Cerebellar cortex (tissue), 1 donor: ENCODE measurements around the gene SLC27A3.
A peak's percentile ranks its signal among the peaks of the same experiment; 100 is the strongest.

ENCODE experiments used
- DNase-seq: peaks from one replicate; pipeline ENCODE4 v3.0.0-alpha.2; 2015; ENCODE audit warnings: low spot score

Gene SLC27A3, protein sequence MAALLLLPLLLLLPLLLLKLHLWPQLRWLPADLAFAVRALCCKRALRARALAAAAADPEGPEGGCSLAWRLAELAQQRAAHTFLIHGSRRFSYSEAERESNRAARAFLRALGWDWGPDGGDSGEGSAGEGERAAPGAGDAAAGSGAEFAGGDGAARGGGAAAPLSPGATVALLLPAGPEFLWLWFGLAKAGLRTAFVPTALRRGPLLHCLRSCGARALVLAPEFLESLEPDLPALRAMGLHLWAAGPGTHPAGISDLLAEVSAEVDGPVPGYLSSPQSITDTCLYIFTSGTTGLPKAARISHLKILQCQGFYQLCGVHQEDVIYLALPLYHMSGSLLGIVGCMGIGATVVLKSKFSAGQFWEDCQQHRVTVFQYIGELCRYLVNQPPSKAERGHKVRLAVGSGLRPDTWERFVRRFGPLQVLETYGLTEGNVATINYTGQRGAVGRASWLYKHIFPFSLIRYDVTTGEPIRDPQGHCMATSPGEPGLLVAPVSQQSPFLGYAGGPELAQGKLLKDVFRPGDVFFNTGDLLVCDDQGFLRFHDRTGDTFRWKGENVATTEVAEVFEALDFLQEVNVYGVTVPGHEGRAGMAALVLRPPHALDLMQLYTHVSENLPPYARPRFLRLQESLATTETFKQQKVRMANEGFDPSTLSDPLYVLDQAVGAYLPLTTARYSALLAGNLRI

DNA sequence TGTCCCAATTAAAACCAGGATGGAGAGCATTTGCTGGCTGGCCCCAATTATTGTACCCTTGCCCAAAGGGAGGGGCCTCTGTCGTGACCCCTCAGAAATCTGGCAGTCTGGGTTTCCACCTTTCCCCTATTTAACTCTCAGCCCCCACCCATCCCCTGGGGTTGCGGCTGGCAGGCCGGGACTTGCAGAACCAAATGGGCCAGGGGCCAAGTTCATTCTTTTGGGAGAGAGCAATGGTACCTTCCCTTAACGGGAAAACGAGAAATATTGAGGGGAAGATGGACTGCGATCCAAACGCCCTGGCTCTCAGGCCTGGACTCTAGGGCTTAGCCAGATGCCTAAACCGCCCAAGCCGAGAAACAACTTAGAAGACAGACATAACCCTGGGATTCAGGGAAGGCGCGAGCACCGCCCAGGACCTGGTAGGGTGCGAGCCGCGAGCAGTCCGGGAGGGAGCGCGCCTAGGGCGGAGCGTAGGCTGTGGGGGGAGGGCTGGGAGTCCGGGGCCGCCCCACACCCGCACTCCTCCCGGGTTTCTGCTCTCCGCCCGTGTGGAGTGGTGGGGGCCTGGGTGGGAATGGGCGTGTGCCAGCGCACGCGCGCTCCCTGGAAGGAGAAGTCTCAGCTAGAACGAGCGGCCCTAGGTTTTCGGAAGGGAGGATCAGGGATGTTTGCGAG is at the start of gene SLC27A3:
Gene SLC27A3, plus strand, starts transcription at position 628 of the 678 bp plus-strand sequence. CDS start 91 bp downstream, outside the sequence.
- DNase-seq, result peak; percentile 60

- peak; percentile 100 for DNase-seq
Measured at GRCh38 chr1:153727463-153728304, 47.5 kb upstream of the SLC27A3 start, which contains the start of gene INTS3. Gene INTS3 (plus strand): TSS chr1:153728050. CDS start chr1:153728635, 585 bp downstream.

GRCh38 chr1:153728305-153729066 is 46.7 kb upstream of the SLC27A3 start:
- DNase-seq, result peak; percentile 20

GRCh38 chr1:153730468-153730988 is 44.7 kb upstream of the SLC27A3 start:
- no peak for DNase-seq

GRCh38 chr1:153733970-153734369 is 41.2 kb upstream of the SLC27A3 start:
- no peak for DNase-seq

- DNase-seq, result no peak
Measured at GRCh38 chr1:153734396-153735089, 40.7 kb upstream of the SLC27A3 start.

- DNase-seq, result no peak
Measured at GRCh38 chr1:153735090-153735420, 40.2 kb upstream of the SLC27A3 start.

DNA sequence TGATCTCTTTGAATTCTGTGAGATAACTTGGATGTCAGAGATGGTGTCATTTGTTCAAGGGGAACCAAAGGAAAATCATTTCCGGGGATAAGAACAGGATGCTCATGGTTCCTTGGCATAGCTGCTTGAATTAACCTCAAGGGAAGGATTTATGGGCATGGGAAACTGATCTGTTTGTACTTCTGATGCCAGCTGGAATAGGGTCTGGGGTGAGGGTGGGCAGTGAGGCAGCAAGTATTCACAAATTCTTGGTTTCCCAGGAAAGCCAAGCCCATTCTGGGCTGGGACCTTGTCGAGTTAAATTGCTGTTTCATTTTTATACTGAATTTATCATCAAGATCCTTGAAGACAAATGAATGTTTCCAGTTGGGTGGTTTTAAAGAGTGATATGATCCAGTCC is 33.2 kb upstream of the SLC27A3 start:
- DNase-seq, result no peak

GRCh38 chr1:153742411-153743142 is 32.6 kb upstream of the SLC27A3 start:
- no peak for DNase-seq

- DNase-seq, result no peak
Measured at GRCh38 chr1:153745417-153745816, 29.8 kb upstream of the SLC27A3 start.

- DNase-seq, result no peak
Measured at GRCh38 chr1:153746174-153746573, 29.0 kb upstream of the SLC27A3 start.

- DNase-seq, result no peak
Measured at GRCh38 chr1:153748903-153749302, 26.3 kb upstream of the SLC27A3 start.

- DNase-seq, result peak; percentile 70
Measured at GRCh38 chr1:153749408-153750005, 25.7 kb upstream of the SLC27A3 start.

DNA sequence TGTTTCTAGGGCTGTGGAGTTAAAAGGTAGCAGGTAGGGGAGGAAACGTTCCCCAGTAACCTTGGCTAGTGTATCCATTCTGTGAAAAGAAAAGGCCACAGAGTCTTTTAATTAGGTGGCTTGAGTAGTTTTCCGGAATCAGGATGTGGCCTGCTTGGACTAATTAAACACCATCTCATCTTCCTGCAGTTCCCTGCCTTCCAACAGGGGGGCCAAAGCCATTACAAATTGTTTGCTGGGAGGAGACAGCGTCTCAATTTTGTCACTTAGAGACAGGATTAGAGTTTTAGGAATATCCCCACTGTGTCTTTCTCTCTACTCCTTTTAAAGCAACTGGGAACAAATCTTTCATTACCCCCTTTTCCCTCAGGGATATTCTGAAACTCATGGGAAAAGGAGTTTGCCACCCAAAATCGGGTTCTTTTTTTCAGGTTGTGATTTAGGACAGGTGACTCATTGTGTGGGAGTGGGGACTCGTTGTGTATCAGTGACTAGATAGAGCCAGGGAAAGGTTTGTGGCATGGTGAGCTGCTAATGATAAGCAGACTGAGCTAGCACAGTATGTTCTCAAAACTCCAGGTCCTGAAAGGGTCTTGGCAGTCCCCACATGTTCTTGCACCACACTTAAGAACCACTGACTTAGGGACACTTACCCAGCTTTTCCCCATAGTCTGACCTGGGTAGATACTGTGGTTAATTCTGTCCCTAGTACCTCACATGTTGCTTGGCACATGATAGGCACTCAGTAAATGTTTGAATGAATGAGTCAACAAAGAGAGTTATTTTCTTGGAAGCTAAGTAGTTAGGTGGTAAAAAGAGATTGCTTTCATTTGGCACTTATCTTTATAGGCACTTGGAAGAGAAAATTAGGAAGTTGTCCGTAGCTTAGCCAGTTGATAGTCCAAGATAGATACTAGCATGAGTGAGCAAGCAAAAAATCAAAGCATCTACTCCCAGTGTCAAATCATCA is 24.9 kb upstream of the SLC27A3 start:
- DNase-seq, result no peak

GRCh38 chr1:153752072-153752471 is 23.1 kb upstream of the SLC27A3 start:
- no peak for DNase-seq

GRCh38 chr1:153752571-153753195 is 22.5 kb upstream of the SLC27A3 start:
- no peak for DNase-seq

GRCh38 chr1:153754266-153754665 is 20.9 kb upstream of the SLC27A3 start:
- no peak for DNase-seq
